SKM-1 (cell line): ENCODE data around the gene LSMEM2.
"Not testable (repeated sequence)": the region's sequence is repeated elsewhere in the genome, so short reads cannot be mapped to it uniquely, and the experiment has no call there.

Experiments
- DNase-seq: peaks from one replicate; lab custom pipeline; 2025; ENCODE audit not compliant: unreplicated experiment; lab: John Stamatoyannopoulos, UW

Gene LSMEM2

GRCh38 chr3:50276762-50277101 lies 2.2 kb upstream of the LSMEM2 start:
- DNase-seq = no peak

GRCh38 chr3:50278123-50278879 lies 586 bp upstream of the LSMEM2 start:
- DNase-seq = no peak

GRCh38 chr3:50279255-50280016 lies 549 bp downstream of the LSMEM2 start:
- DNase-seq = no peak

GRCh38 chr3:50284121-50284520 lies 5.2 kb downstream of the LSMEM2 start:
- DNase-seq = not testable (repeated sequence)

GRCh38 chr3:50286322-50287227 lies 7.7 kb downstream of the LSMEM2 start:
- DNase-seq = no peak

- DNase-seq = no peak
Measured at GRCh38 chr3:50287262-50287661, 8.4 kb downstream of the LSMEM2 start.

GRCh38 chr3:50288387-50289007 lies 9.6 kb downstream of the LSMEM2 start:
- no peak for DNase-seq

- no peak for DNase-seq
Measured at GRCh38 chr3:50289130-50289529, 10.2 kb downstream of the LSMEM2 start.

GRCh38 chr3:50290161-50290641 lies 11.3 kb downstream of the LSMEM2 start:
- no peak for DNase-seq

- peak; percentile 97 for DNase-seq
Measured at GRCh38 chr3:50292159-50293078, 13.5 kb downstream of the LSMEM2 start, which contains the start of gene IFRD2. IFRD2 (minus strand) TSS chr3:50292429; CDS start chr3:50292274, 155 bp downstream.

GRCh38 chr3:50293079-50293801 lies 14.4 kb downstream of the LSMEM2 start:
- no peak for DNase-seq

- no peak for DNase-seq
Measured at GRCh38 chr3:50294089-50294488, 15.2 kb downstream of the LSMEM2 start.

- DNase-seq = no peak
Measured at GRCh38 chr3:50294492-50295403, 15.9 kb downstream of the LSMEM2 start.

- no peak for DNase-seq
Measured at GRCh38 chr3:50295553-50296431, 16.9 kb downstream of the LSMEM2 start.

GRCh38 chr3:50296721-50297383 lies 18.0 kb downstream of the LSMEM2 start:
- no peak for DNase-seq

GRCh38 chr3:50297384-50297775 lies 18.5 kb downstream of the LSMEM2 start:
- no peak for DNase-seq
